Activated T-cell treated with anti-CD3 and anti-CD28 coated beads for 1 hour (primary cell): Measurements from ENCODE around the gene POLR2H.

ENCODE experiments used
- DNase-seq: peaks from one replicate; pipeline ENCODE4 v3.0.0-alpha.2; 2020; ENCODE audit warnings: low read depth

POLR2H gene

GRCh38 chr3:184387174-184387714 lies 25.7 kb downstream of the POLR2H start:
- DNase-seq: no peak

- DNase-seq: no peak
These were observed 26.8 kb downstream of the POLR2H start for GRCh38 chr3:184388164-184388935.

DNA sequence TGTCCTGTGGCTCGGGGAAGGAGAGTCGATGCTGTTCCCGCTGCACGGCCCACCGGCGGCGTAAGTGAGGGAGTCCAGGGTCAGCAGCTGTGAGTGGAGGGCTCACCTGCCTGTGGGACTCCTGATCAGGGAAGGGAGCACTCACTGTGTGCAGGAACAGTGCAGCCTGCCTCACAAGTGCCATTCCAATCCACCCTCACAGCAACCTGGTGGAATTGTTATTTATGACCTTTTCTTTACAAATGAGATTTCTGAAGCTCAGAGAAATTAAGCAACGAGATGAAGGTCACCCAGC lies 27.4 kb downstream of the POLR2H start:
- DNase-seq: no peak

DNA sequence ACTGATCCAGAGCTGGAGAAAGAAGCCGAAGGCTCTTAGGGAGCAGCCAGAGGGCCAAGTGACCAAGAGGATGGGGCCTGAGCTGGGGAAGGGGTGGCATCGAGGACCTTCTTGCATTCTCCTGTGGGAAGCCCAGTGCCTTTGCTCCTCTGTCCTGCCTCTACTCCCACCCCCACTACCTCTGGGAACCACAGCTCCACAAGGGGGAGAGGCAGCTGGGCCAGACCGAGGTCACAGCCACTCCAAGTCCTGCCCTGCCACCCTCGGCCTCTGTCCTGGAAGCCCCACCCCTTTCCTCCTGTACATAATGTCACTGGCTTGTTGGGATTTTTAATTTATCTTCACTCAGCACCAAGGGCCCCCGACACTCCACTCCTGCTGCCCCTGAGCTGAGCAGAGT lies 27.9 kb downstream of the POLR2H start:
- DNase-seq: no peak

GRCh38 chr3:184389935-184390528 lies 28.5 kb downstream of the POLR2H start:
- no peak for DNase-seq

DNA sequence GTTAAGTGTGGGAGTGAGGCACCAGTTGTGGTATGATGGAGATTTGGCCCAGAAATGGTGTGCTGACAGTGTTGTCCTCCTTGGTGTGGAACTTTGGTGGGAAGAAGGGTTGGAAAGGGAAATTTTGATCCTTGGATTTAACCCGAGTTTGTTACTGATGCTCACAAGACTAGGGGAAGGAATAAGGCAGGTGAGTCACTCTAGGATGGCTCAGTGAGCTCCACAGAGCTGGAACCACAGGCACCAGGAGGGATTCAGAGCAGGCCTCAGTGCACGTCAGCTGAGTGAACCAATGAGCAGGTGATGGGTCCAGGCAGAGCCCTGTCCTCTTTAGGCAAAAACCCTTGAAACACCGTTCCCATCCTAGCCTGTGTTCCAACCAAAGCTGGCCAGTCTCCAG lies 29.8 kb downstream of the POLR2H start:
- no peak for DNase-seq

DNA sequence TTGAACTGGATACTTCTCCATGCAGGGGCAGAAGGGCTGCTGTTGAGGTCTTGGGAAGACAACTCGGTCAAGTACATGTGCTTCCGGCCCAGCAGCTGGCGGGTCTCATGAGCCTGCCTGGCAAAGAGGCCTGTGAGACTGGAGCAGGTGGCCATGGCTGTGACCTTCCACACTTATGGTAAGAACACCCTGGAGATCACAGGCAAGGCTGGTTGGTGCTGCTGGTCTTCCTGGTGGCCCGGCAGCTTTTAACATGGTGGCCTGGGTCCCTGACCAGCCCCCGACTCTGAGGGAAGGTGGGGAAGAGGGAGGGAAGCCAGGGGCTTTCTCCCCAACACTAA lies 33.8 kb downstream of the POLR2H start:
- no peak for DNase-seq

DNA sequence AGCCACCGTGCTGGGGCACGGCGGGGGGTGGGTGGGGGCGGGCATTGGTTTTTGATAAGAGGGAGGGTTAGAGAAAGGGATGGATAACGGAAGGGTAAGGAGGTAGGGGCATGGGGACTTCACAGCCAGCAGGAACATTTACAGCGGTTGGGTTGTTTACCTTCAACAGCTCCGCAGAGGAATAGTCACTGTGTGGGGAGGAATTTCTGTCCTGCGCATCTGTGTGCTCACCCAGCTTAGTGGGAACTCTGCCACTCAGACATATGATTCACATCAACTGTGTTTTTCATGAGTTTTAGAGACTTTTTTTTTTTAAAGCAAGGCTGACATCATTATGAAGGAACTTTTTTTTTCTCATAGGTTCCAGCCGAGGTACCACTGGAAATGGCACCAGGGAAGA lies 37.9 kb downstream of the POLR2H start:
- no peak for DNase-seq

GRCh38 chr3:184405075-184406030 lies 43.8 kb downstream of the POLR2H start:
- DNase-seq: no peak

DNA sequence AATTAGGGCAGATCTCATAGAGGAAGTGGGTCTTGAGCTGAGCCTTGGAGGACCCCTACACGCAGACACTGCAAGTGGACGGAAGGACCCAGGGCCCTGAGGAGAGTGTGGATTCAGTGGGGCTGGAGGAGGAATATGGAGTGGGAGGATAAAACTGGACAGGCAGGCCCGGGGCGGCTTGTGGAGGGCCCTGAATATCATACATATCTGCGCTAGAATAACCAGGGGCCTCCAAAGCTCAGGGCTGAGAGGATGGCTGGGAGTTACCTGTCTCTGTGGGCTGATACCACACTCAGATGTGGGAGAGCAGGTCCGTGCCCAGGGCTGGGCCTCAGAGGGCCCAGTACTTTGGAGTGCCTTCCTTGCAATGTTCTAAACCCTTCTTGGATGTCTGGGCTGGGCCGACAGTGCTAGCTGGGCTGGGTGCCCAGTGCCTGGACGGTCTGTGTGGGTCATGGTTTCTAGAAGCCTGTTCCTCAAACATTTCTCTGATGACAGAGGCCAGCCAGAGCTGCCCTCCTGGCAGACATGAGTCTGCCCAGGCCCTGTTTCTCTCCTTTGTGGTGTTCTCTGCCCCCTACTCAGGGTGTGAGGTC lies 47.9 kb downstream of the POLR2H start:
- no peak for DNase-seq

GRCh38 chr3:184409946-184410500 lies 48.5 kb downstream of the POLR2H start:
- no peak for DNase-seq

GRCh38 chr3:184414418-184415202 lies 53.1 kb downstream of the POLR2H start:
- no peak for DNase-seq

- DNase-seq: no peak
These were observed 53.6 kb downstream of the POLR2H start for GRCh38 chr3:184415203-184415490.

DNA sequence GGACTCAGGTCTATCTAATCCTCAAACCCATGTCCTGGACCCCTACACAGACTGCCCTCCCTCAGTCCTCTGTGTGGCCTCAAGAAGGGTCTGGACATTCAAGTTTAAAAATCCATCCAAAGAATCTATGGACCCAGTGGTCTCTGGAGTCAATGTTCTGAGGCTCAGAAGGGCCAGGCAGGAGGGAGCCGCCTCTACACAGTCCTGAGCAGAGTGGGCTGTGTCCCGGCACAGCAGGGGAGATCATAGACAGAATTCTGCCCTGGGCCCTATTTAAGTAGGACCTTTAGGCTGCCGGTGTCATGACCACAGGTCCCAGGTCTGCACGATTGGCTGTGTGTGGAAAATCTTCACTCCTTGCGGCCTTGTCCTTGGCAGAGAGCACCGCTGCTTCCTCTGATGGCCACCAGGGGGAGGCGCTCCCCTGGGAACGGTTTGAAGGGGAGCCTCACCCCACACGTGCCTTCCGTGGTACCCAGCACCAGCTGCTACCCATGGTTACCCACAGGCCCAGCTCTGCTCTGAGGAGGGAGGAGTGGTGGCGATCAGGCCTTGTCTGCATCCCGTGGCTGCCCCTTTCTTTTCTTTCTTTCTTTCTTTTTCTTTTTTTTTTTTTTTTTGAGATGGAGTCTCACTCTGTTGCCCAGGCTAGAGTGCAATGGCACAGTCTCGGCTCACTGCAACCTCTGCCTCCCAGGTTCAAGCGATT lies 56.3 kb downstream of the POLR2H start:
- DNase-seq: peak; percentile 60
